NCI-H82 (cell line): ENCODE results near the gene HSPG2.
A peak's percentile ranks its signal among the peaks of the same experiment; 100 is the strongest.

ENCODE experiments used
- DNase-seq: peaks from one replicate; lab custom pipeline; 2025; lab: John Stamatoyannopoulos, UW

HSPG2 gene

DNA sequence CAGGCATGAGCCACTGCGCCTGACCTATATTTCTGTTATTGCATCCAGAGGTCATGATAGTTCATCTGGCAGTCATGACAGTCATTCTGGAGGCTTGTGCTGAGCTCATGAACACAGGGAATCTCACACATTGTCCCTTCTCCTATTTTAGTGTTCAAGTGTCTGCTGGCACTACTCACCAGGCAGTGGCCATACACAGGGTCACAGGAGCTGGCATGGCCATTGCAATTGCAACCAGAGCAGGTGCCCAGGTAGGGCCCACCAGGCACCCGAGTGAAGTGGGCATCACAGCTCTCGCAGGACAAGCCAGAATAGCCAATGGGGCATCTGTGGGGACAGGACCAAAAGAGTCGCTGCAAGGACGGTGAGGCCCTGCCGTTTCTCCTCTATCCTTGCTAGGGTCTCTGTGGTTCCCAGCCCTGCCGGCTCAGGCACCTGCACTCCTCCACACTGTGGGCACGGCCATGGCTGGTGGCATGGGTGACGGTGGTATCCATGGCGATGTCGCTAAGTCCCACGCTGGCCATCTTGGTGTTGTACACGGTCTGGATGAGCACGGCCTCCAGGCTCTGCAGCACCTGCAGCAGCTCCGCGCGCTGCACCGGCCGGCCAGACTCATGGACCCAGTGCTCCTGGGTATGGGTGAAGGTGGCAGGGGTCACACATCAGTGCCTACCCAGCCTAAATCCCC is 57.0 kb downstream of the HSPG2 start:
- no peak for DNase-seq

DNA sequence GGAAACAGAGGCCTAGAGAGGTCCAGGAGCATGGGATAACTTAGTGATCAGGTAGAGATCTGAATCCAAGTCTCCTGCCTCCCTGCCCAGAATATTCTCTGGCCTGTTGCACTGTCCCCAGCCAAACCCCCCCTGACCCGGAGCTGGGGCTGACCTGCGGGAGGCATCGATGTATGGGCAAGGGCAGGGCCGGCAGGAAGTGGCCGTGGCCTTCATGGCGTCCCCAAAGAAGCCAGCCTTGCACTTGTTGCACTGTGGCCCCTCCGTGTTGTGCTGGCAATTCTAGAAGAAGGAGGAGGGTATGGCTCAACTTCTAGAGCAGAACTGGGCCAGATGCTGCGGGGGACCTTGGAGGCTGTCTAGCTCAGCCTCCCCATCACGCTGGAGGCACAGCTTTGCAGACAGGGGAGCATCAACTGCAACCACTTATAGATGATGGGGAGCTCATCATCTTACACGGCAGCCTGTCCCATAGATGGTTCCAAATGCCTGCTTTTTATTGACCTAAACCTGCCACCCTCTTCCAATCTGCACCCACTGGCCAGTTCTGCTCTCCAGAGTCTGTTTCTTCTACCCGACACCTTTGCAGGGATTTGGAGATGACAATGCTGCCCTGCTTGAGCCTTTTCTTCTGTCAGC is 58.2 kb downstream of the HSPG2 start:
- no peak for DNase-seq

DNA sequence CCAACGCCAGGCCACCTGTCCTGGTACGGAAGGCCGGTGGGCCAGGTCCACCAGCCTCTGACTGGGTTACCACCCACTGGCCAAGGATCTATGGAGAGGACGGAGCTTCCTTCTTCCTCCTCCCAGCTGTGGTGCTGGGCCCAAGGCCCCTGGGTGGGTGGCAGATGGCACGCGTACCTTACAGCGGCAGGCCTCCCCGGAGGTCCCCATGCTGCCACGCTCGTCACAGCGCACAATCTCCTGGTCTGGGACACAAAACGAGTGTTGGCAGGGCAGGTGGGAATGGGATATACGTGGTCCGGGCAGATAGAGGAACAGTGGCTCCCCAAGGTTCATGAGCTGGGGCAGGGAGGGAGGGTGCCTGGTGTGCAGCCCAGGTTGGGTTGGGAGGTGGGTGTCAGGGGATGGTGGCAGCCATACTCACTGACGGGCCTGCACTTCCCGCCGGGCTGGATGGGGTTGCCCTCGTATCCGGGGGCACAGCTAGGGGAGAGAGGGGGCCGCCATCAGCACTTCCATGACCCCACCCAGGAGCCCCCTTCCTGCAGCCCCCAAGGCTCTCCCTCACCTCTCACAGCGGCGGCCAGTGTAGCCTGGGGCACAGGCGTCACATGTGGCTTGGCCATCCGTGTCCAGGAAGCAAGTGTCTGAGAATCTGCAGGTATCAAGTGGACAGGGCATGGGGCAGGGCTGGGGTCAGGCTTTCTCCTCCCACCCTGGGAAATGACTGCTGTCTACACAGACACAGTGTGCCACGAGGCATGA is 58.9 kb downstream of the HSPG2 start:
- no peak for DNase-seq

DNA sequence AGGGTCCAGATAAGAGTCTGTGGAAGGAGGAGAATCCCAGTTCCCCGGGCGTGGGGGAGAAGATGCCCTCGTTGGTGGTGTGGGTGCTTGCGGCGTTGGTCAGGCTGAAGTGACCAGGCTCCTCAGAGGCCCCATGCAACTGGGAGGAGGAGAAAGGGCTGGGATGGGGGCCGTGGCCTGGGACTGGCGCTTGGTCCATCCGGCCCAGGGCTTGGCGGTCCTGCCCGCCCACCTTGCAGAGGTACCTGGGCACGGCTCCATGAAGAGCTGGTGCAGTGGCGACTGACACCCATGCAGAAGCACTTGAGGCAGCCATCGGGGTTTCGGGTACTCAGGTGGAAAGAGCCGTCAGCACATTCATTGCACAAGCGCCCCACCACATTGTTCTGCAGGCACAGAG is 60.8 kb downstream of the HSPG2 start:
- DNase-seq, result no peak

DNA sequence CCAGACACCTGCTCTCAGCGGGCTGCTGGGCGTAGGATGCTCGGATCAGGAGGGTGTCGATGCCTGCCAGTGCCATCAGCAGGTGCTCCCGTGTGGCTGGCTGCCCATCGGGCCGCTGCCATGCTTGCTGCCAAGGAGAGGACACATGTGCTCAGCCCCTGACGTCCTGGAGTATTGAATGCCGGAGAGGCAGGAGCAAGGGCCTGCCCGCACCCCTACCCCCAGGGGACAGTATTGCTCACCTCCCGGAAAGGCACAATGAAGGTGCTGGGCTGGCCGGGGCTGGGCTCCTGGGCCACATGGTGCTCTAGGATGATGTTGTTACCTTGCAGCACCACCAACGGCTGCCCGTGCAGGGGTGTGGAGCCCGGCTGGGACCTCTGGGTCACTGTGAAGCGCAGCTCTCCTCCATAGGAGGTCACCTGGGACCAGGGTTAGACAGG is 61.5 kb downstream of the HSPG2 start:
- DNase-seq, result no peak

DNA sequence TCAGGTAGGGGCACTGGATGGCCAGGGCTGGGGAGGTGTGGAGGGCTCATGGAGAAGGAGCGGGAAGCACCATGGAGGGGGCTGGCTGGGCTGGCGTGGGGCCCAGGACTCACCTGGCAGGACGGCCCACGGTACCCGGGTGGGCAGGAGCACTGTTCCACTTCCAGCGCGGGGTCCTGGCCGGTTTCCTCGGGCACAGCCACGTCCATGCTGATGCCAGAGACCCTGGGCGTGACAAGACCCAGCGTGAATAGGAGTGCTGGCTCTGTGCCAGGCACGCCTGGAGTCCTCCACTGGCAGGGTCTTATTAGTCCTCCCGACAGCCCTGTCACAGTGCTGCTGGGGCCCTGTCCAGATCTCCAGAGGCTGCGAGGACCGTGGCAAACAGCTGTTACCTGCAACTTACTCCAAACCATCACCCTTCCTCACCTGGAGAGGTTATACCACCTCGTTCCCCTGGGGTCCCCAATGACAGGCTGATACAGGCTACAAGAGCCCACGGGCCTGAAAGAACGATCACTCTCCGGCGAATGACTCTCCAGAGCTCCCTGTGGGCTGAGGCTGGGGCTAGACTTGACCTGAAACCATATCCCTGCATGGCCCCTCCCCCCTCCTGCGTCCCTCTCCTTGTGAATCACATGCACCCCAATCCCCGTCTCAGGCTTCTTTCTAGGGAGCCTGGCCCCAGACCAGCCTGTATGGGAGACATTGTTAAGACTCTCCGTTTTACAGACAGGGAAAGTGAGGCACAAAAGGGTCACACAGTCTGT is 62.1 kb downstream of the HSPG2 start:
- DNase-seq, result peak; percentile 9

DNA sequence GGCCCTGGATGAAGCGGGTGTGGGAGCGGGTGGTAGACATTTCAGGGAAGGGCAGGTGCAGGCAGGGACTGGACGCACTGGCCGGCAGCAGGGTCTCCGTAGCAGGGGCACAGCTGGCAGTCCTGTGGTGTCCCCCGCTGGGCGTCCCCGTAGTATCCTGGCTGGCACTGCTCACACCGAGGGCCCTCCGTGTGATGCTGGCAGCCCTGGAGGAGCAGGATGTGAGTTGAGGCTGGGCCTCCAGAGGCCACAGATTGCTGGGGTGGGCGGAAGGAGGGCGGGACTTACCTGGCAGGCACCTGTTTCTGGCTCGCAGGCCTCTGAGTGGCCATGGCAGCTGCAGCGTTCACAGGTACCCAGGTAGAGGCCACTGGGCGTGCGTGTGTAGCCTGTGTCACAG is 62.8 kb downstream of the HSPG2 start:
- DNase-seq, result no peak

DNA sequence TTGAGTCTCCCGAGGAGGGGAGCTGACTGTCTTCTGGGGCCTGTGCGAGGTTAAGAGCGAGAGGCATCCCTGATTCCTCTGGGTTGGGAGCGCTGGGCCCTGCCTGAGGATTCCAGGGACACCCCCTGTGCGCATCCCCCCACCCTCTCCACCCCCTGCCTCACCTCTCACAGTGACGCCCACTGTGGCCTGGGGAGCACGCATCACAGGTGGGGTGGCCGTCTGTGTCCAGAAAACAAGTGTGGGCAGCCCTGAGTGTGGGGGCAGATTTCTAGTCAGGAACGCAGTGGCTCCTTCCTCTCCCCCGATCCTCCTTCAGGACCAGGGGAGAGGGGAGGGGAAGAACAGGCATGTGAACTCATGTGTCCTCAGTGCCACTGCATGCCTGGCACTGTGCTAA is 63.3 kb downstream of the HSPG2 start:
- no peak for DNase-seq

DNA sequence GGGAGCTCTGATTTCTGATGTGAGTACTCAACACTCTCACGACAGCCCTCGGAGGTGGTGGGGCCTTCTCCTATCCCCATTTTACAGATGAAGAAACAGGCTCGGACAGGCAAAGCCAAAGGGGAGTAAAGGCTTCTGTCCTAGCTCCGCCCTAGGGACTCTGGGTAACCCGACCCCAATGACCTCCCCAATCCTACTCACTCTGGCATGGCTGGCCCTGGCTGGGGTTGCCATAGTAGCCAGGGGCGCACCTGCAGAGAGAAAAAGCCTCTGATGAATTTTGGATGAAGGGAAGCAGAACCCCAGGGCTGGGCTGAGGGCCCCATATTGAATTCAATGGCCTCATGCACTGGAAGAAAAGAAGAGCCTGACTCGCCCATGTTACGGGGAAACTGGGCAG is 63.9 kb downstream of the HSPG2 start:
- DNase-seq, result no peak

DNA sequence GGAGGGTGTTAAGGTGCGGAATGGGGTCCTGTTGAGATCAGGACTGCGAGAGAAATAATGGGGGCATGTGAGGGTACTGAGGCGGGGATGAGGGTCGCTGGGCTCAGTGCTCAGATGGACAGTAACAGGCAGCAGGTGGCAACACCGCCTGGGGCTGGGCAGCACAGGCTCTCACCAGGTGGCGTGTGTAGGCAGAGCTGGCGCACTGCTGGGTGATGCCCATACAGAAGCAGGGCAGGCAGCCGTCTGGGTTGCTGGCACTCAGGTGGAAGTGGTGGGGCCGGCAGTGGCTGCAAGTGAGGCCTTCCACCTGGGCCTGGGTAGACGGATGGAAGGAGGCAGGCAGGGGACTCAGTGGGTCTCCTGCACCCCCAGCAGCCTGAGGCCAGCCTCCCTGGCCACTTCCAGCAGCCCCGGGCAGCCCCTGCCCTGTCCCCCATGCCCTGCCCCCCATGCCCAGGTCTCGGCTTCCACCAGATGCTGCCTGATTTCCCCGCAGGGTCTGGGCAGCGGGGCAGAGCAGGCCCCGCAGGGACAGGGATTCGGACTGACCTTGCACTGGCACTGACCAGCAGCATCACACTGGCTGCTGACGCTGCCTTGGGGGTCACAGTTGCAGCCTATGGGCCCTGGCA is 64.5 kb downstream of the HSPG2 start:
- no peak for DNase-seq

DNA sequence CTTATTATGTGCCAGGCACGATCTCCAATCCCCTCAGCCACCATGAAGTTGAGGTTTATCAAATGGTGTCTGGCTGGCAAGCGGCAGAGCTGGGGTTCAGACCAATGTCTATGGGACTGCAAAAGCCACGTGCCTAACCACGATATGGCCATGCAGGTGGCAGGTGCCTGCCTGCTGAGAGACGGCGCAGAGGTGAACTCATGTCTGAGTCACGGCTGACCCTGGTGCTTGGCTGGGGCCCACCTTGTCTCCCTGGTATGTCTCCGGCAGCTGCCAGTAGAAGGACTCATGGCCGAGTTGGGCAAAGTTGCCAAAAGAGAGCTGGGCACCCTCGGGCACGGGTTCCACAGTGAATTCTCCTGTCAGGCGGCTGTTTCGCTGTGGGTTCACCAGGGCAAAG is 65.2 kb downstream of the HSPG2 start:
- no peak for DNase-seq

DNA sequence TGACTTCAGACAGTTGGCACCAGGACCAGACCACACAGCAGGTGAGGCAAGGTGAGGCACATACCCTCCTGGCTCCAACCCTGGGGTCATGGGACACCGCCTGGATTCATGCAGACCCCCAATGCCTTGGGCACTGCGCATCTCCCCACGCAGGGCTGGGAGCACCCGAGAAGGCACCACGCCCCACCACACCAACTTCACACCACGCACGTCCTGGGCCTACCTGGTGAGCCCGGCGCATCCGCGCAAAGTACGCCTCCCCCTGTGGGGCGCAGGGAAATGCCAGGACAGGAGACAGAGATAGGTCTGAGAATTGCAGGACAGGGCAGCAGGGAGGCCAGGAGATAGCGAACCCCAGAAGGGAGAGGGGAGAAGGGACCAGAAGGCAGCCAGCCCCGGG is 66.5 kb downstream of the HSPG2 start:
- DNase-seq, result no peak

DNA sequence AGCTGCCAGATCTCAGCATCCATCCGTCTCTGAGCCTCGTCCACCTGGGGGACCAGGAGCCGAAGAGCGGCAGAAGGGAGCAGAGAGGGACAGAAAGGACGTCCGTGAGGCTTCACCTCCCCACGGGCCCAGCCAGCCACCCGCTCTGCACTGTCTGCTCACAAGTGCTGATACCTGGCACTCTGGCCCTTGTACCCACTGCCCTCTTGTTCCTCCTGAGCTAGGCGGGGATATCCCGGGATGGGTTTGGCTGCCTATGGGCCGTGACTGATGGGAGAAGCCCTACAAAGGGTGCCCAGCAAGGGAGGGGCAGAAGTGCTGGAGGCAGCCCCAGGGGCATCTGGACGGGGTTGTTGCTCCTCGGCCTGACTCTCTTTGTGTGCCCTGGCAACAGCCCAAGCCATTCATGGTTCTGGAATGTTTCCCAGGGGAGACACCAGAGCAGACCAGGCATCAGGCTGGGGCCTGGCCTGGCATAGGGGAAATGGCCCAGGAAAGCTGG is 67.4 kb downstream of the HSPG2 start:
- DNase-seq, result no peak

DNA sequence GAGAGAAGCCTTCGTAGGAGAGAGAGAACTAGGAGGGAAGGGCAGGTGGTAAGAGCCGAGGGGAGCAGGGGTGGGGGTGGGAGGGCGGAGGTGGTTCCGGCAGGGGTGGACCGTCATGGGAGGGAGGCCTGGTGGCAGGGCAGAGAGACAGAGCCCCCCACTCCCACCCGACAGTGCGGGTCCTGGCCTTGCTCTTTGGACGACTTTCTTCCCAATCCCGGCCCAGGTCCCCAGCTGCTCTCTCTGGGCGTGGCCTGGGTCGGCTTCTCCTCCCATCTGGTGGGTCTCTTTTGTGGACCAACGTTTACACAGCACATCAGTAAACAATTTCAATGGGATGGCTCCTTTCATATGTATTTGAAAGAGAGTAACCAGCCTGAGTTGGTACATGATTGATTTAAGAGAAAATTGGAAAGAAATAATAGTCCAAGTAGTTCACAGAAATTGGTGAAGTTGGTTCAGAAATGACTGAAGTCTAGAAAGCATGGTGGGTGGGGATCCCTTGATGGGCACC is 68.1 kb downstream of the HSPG2 start:
- DNase-seq, result no peak

DNA sequence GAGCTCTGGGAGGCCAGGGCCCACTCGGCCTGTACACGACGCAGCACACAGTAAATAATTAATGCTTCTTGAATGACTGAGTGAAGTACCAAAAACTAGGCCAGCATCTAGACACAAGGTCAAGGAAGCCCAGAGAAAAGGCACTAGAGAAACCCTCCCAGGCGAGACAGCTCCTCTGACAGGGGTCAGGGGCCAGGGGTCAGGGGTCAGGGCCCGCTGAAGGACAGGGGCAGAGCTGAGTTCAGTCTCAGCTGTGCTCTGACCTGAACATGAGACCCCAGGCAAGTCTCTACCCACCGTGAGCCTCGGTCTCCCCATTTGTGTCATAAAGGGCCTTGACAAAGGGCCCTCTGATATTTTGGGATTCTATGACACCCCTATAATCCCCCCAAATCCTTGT is 68.6 kb downstream of the HSPG2 start:
- DNase-seq, result no peak

DNA sequence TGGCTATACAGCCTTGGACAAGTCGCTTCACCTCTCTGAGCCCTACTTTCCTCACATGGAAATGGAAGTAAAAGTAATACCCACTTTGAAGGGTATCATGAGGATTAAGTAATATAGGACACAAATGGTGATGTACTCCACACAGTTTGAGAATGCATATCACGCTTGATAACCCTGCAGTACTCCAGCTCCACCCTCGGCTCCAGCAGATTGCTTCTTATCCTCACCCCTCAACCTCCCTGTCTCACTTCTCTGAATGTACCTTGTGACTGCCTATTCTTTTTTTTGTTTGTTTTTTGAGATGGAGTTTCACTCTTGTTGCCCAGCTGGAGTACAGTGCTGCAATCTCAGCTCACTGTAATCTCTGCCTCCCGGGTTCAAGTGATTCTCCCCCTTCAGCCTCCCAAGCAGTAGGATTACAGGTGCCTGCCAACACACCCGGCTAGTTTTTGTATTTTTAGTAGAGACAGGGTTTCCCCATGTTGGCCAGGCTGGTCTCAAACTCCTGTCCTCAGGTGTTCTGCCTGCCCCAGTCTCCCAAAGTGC is 69.6 kb downstream of the HSPG2 start:
- no peak for DNase-seq

DNA sequence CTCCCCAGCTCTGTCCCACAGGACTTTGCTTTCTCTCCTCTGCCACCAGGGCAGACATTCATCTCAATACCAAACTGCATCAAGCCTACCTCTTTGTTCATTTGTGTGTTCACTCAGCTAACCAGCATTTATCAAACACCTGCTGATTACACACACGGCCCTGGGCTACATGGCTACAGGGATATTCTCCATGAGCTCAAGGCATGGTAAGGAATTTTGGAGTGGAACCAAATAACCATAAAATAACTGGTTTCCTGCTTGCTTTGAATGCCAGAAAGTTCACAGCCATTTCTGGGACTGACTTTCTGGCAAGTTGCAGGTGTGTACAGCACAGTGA is 70.4 kb downstream of the HSPG2 start:
- DNase-seq, result no peak

DNA sequence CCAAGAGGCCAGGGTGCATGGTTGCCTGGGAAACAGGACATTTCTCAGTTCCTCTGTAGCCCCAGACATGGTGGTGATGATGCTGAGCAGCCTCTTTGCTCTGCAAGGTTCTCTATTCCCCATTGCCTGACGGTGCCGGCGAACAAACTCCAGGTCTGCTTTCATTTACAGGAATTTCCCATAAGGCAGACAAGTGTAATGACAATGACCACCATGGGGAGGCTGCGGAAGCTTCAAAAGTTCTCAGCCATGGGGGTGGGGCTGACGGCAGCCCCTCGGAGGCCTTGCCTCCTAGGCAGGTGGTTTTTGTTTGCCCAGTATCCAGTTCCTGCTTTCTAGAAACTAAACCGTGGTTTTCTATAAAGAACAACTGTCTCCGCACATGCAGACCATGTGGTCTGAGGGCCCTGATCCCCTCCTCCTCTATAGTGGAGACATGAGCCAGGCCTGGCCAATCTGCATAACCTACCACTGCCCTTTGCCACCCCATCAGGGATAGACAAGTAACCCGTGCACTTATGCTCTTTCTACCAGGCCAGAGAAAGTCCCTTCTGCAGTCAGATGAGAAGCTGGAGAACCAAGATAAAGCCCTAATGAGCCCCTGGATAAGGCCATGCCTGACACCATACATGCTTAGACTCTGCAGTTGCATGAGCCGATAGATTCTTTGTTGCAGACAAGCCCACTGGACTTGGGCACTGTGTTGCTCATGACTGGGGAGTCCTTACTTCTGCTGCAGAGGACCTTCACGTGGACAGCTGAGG is 71.0 kb downstream of the HSPG2 start:
- peak; percentile 35 for DNase-seq

DNA sequence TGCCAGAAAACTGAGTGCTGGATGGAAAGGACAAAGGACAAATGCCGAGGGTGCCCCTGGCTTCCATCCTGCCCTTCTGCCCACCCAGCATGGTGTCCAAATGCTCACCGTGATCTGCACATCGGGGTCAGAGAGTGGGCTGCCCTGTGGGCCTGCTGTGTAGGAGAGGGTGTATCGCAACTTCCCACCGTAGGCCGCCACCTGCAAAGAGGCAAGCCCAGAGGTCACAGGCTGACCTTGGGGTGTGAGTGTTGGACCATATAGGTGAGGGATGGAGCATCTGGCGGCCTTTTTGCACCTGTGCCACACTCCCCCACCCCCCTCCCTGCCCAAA is 71.5 kb downstream of the HSPG2 start:
- no peak for DNase-seq

DNA sequence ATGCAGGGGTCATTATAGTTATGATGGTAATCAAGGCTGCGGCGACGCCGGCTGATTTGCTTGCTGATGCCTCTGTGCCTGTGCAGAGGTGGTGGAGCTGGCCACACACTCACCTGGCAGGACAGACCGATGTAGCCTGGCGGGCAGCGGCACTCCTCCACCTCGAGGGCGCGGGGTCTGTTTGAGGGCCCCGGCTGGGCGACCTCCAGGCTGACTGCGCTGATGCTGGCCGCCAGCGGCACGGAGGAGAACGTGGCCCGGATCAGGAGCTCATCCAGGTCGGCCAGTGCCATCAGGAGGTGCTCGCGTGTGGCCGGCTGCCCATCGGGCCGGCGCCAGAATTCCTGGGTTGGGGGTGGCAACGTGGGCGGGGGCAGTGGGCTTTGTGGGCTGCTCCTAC is 72.4 kb downstream of the HSPG2 start:
- no peak for DNase-seq

DNA sequence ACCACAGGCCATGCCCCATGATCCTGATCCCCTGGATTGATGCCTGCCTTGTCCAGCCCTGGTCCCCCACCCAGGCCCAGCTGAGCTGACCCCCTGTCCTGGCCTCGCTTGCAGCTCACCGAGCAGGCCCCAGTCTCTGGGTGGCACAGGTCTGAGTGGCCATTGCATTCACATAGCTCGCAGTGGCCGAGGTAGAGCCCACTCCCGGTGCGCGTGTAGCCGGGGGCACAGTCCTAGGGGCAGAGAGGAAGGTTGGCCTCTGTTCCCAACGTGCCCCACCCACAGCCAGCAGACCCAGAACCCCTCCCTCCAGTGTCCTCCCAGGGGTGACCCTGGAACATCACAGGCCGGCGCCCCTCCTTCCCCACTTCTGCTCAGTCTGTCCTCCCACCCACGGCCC is 73.1 kb downstream of the HSPG2 start:
- no peak for DNase-seq
